ENCODE data around the gene C1QTNF12.
A peak's percentile ranks its signal among the peaks of the same experiment; 100 is the strongest.

C1QTNF12 gene

DNA sequence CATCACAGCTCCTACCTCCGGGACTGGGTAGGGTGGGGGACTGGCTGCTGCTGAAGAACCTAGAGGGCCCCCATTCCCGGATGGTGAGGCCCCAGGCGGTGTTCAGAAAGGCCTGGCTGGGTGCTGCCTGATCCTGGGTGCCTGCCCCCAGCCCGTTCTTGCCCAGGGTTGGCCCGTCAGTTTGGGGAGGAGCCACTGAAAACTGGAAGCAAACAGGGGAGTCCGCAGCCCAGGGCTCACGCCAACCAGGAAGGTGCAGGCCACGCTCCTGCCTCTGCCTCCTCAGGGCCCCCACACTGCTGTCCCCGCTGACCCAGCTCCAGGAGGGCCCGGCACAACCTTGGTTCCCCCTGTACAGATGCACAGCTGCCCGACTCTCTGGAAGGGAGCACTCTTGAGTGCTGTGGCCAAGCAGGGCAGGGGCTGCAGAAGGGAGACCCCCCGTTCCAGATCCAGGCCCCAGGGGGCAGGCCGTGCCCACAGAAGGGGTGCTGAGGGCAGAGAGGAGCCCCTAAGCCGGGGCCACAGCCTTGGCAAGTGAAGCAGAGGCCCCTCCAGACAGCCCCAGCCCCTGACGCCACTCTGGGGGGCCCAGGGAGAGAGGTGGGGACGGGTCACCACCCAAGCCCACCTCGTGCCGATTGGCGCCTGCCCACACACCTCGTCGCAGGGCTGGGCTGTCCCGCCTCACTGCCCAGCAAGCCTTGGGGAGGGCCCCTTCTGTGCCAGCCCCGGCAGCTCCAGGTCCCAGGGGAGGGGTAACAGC lies 5.5 kb downstream of the C1QTNF12 start:
- DNase-seq (ENCODE audit: low spot score) = no peak

DNA sequence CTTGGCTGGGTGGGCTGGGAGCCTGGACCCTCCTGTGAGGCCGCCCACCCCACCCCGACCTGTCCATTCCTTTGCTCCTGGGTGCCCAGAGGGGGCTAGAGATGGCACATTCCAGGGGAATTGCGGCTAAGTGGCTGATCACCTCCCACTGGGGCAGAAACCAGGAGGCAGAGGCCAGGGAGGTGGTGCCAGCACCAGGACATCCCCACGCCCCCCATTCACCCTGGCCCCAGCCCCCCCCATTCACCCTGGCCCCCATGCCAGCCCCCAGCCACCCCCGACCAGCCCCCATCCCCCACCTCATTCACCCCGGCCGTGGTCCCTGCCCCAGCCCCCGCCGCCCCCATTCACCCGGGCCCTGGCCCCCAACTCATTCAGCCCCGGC lies 6.2 kb downstream of the C1QTNF12 start:
- no peak for DNase-seq (ENCODE audit: low spot score)

GRCh38 chr1:1239614-1240347 lies 6.7 kb downstream of the C1QTNF12 start:
- peak; percentile 65 for DNase-seq (ENCODE audit: low spot score)

DNA sequence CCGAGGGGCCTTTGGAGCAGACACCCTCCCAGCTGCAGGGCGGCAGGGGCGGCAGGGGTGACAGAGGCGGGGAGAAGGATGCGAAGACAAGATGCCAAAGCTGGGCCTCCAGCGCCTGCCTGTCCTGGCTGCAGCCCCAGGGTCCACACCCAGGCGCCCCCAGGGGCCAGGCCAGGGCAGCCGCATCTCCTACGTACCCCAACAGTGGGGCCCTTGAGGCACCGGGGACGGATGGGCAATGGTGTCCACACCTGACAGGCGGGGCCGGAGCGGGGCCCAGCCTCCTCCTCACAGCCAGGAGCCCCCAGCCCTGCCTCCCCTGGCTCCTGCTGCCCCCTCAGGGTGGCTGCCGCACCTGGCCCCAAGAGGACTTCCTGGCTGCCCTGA lies 7.3 kb downstream of the C1QTNF12 start:
- no peak for DNase-seq (ENCODE audit: low spot score)

DNA sequence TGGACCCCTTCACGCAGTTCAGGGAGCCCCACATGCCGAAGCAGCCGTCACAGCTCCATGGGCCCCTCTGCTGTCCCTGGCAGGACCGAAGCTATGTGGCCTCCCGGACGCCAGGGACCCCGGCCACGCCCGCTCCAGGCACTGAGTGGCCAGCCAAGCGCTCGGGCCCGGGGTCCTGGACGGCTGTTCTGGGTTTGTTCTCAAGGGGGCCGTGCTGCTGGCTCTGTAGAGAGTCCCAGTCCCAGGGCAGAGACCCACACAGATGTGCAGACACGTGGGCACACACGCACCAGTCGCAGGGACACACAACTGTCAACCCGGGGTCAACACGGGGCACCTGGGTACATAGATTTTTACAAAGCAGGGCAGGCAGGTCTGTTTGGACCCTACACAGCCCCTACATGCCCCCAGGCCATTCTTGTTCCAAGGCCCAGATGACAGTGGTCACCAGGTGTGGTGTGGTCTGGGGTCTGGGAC lies 7.8 kb downstream of the C1QTNF12 start:
- peak; percentile 73 for DNase-seq (ENCODE audit: low spot score)

DNA sequence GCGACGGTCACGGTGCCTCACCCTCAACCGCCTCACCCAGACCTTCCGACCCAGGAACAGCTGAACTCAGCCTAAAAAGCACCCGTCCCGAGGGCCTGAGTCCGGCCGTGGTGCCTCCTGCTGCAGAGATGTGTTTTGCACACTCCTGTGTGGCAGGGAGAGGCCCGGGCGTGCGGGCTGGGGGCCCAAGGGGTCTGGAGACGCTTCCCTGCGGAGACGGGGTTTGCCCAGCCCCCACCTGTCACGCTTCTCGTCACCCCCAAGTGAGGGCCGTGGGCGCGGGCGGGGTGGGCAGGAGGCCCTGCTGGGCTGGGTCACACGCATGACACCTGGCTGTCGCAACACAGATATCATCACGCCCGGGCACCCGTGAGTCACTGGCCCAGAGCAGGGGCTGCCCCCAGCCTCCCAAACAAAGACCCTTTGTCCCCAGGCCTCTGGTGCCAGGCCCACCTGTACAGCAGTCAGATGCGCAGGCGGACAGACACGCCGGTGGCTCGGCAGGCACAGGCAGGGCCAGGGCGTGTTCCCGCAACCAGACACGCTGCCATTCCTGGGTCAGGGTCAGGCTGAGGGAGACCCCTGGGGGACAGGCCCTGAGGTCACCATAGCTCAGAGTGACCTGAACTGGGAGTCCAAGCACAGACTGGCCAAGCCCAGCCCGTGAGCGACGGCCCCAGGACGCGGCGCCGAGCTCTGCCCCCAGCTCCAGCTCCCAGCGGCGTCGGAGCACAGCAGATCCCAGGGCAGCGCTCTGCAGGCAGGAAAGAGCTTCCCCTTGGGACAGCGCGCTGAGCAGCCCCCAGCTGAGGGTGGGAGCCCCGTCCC lies 8.4 kb downstream of the C1QTNF12 start:
- peak; percentile 88 for DNase-seq (ENCODE audit: low spot score)

GRCh38 chr1:1236945-1237873 lies 9.3 kb downstream of the C1QTNF12 start:
- peak; percentile 59 for DNase-seq (ENCODE audit: low spot score)

DNA sequence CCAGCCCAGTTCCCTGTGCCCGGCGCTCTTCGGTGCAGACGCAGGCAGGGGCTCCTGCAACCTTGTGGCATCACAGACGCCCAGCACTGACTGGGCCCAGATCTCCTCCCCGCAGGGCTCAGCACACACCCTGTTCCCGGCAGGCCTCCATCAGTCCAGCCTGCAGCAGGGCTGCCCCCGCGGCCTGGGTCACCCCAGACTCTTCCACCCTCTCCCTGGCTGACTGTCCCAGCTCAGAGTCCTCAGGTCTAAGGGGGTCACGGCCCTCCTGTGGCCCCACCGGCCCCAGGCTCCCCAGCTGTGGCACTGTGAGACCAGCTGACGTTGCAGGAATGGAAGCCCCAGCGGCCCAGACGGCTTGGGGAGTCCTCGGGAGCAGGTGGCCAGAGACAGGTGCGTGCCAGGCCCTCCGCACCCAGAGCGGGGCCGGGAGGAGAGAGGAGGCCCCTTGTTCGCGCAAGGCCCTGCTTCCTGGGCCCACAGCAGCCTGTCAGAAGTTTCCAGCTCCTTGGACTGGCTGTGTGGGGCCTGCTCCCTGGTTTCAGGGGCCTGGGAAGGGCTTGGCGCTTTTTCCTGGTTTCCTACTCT lies 10.3 kb downstream of the C1QTNF12 start:
- DNase-seq (ENCODE audit: low spot score) = no peak

GRCh38 chr1:1235016-1235744 lies 11.3 kb downstream of the C1QTNF12 start:
- DNase-seq (ENCODE audit: low spot score) = no peak

DNA sequence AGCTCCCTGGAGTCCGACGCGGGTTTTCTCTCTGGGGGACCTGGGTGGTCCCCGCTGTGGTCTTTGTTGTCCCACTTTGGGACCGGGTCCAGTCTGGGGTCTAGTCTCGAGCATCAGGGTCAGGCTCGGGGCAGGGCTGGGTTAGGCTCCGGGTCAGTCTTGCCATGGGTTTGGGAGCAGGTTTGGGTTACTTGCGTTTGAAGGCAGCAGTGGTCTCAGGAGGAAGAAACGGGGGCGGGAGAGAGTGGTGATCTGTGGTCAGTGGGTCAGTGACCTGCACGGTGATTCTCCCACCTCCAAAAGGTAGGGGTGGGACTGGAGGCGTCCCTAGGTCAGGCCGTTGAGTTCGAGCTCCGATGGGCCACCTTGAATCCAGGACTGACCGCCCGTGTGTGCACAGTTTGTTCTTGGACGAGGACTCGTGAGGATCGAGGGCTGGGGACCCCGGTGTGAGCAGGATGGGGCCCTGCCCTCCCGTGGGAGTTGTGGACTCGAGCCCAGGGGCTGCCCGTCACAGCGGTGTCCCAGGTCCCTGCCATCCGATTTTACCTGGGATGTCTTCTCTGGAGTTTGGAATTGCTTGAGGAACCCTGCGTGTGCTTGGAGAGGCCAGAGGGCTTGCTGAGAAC lies 12.2 kb downstream of the C1QTNF12 start:
- no peak for DNase-seq (ENCODE audit: low spot score)

GRCh38 chr1:1233567-1233892 lies 13.0 kb downstream of the C1QTNF12 start:
- DNase-seq (ENCODE audit: low spot score) = no peak

DNA sequence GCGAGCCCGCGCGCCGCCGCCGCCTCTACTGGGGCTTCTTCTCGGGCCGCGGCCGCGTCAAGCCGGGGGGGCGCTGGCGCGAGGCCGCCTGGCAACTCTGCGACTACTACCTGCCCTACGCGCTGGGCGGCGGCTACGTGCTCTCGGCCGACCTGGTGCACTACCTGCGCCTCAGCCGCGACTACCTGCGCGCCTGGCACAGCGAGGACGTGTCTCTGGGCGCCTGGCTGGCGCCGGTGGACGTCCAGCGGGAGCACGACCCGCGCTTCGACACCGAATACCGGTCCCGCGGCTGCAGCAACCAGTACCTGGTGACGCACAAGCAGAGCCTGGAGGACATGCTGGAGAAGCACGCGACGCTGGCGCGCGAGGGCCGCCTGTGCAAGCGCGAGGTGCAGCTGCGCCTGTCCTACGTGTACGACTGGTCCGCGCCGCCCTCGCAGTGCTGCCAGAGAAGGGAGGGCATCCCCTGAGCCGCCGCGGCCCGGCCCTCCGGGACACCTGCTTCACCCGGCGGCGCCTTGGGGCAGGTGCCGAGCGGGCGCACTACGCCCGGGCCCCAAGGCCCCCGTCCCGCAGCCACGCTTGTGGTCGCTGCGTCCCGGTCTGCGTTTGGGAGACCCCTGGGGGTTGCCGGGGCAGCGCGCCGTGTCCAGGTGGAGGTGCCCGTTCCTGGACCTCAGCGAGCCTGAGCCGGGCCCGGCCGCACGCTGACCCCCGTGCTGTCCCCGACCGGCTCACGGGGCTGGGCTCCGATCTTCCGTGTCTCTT lies 13.5 kb downstream of the C1QTNF12 start:
- DNase-seq (ENCODE audit: low spot score) = no peak

- no peak for DNase-seq (ENCODE audit: low spot score)
Measured at GRCh38 chr1:1232208-1232795, 14.2 kb downstream of the C1QTNF12 start, which contains the start of gene B3GALT6. Gene B3GALT6, plus strand, starts transcription at chr1:1232237. Its CDS starts 42 bp downstream, at chr1:1232279.

DNA sequence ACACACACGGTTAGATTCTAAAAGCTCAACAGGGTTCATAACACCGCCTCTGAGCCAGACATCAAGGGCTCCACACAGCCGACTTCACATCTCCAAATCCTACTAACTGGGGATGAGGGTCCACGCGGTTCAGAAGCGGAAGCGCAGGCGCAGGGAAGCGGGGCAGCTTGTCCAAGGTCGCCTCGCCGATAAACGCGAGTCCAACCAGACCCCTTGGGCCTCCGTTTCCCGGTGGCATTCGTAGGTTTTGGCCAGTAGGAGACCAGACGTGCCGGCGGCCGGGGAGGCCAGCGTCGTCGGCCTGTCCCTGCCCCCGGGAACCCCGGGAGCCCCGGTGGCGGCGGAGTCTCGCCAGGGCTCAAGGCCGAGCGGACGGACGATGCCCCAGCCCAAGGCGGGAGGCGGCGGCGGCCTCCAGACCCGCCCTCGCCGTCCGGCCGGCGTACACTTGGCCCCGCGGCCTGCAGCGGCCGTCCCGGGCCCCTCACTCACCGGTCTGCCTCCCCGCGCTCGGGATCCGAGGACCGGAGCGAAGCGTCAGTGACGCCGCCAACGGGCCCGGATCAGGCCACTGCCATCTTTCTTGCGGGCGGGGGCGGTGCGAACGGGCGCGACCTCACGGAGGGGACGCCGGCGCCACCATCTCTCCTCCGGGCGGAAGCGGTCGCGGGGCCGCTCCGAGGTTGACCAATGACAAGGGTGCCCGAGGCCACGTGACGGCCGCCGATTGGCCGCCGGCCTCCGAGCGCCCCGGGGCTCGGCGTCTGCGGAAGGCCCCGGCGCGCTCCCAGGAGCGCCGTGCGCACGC lies 14.9 kb downstream of the C1QTNF12 start, which contains the start of gene SDF4:
SDF4 (minus strand) TSS at position 602 of the 808 bp plus-strand sequence. CDS start 3,229 bp downstream, outside the sequence.
- DNase-seq (ENCODE audit: low spot score) = peak; percentile 100

GRCh38 chr1:1230656-1231399 lies 15.7 kb downstream of the C1QTNF12 start:
- DNase-seq (ENCODE audit: low spot score) = peak; percentile 94

DNA sequence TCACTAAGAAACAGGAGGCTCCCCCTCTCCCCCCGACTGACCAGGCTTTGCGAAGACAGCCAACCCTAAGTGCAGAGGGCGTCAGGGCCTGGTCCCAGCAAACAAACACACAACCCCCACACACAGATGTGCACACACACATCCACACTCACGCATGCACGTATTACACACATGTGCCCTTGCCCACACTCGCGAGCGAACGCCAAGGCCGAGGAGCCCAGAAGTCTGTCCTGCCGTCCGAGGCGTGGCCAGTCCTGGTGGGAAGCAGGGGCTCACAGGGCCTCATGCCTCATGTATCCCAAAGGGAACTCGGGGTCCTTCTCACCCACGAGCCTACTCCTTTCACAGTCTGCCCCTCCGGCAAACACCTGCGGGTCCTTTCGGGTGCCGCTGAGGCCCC lies 16.8 kb downstream of the C1QTNF12 start:
- DNase-seq (ENCODE audit: low spot score) = no peak

Data from HuH-7.5 (cell line).